ENCODE results near the gene RHBDL2.

Gene RHBDL2

GRCh38 chr1:38899560-38899959 is 42.1 kb downstream of the RHBDL2 start:
- in situ Hi-C loops (cut with MboI; ENCODE audit: low sequenced_read_pairs, unreplicated experiment): no loop called here
- TF ChIP-seq, protein P1, sequence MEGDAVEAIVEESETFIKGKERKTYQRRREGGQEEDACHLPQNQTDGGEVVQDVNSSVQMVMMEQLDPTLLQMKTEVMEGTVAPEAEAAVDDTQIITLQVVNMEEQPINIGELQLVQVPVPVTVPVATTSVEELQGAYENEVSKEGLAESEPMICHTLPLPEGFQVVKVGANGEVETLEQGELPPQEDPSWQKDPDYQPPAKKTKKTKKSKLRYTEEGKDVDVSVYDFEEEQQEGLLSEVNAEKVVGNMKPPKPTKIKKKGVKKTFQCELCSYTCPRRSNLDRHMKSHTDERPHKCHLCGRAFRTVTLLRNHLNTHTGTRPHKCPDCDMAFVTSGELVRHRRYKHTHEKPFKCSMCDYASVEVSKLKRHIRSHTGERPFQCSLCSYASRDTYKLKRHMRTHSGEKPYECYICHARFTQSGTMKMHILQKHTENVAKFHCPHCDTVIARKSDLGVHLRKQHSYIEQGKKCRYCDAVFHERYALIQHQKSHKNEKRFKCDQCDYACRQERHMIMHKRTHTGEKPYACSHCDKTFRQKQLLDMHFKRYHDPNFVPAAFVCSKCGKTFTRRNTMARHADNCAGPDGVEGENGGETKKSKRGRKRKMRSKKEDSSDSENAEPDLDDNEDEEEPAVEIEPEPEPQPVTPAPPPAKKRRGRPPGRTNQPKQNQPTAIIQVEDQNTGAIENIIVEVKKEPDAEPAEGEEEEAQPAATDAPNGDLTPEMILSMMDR (IDR thresholded peaks at IDR 0.05; ENCODE audit: borderline replicate concordance, control extremely low read depth, extremely low read depth, insufficient read depth, missing control alignments): no peak
- no peak for DNase-seq (ENCODE audit: low spot score)

GRCh38 chr1:38898653-38899230 is 42.9 kb downstream of the RHBDL2 start:
- TF ChIP-seq, protein P1 (IDR thresholded peaks at IDR 0.05; ENCODE audit: borderline replicate concordance, control extremely low read depth, extremely low read depth, insufficient read depth, missing control alignments): no peak
- no peak for DNase-seq (ENCODE audit: low spot score)
- in situ Hi-C loops (cut with MboI; ENCODE audit: low sequenced_read_pairs, unreplicated experiment): no loop called here

DNA sequence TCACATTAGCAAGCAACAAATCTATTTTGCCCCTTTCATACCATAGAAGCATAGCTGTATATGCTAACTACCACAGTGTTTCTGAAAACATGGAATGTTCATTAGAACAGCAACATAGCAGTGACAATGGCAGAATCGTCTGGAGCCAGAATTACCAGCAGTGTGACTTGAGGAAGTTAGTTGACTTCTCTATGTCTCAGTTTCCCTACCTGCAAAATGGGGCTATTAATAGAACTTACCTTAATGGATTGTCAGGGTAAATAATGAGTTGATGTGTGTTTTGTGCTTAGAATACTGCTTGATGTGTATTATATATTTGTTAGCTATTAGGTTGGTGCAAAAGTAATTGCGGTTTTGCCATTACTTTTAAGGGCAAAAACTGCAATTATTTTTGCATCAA is 45.5 kb downstream of the RHBDL2 start:
- in situ Hi-C loops (cut with MboI; ENCODE audit: low sequenced_read_pairs, unreplicated experiment): no loop called here
- no peak for DNase-seq (ENCODE audit: low spot score)
- TF ChIP-seq, protein P1 (IDR thresholded peaks at IDR 0.05; ENCODE audit: borderline replicate concordance, control extremely low read depth, extremely low read depth, insufficient read depth, missing control alignments): no peak

DNA sequence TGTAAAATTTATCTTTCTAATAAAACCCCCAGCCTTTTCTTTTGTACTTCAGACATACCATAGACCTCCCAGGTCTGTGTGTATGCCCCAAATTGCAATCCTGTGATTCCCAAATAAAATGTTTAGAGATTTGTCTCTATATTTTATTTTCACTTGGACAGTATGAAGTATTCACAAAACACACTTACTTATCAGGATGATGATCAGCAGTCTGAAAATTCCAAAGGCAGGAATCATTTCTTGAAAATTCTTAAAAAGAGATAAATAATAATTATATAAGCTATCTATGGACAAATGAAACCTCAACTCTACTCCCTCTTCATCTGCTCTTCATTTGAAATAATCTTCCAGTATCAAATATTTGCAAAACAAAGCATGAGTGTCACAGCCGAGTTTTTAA is 48.7 kb downstream of the RHBDL2 start:
- TF ChIP-seq, protein P1 (IDR thresholded peaks at IDR 0.05; ENCODE audit: borderline replicate concordance, control extremely low read depth, extremely low read depth, insufficient read depth, missing control alignments): no peak
- in situ Hi-C loops (cut with MboI; ENCODE audit: low sequenced_read_pairs, unreplicated experiment): no loop called here
- no peak for DNase-seq (ENCODE audit: low spot score)

- TF ChIP-seq, protein P1 (IDR thresholded peaks at IDR 0.05; ENCODE audit: borderline replicate concordance, control extremely low read depth, extremely low read depth, insufficient read depth, missing control alignments): no peak
- DNase-seq (ENCODE audit: low spot score): no peak
- in situ Hi-C loops (cut with MboI; ENCODE audit: low sequenced_read_pairs, unreplicated experiment): no loop called here
Observed at GRCh38 chr1:38891753-38892152, 49.9 kb downstream of the RHBDL2 start.

DNA sequence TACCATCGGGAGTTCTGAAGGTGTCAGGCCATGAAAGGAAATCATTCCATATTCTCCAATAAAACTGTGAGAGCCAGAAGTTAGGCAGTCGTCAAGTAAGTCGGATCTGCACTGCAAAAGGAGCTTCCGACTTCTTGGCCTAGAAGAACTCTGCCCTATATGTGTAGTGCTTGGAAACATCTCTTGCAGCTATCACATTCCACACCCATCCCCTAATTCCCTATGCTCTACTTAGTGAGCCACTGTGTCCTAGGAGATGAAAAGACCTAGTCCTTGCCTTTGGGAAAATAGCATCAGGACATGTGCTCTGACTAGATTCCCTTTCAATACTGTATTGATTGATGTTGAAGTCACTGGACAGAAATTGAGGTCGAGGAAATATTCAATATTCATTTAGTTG is 52.0 kb downstream of the RHBDL2 start:
- TF ChIP-seq, protein P1 (IDR thresholded peaks at IDR 0.05; ENCODE audit: borderline replicate concordance, control extremely low read depth, extremely low read depth, insufficient read depth, missing control alignments): no peak
- in situ Hi-C loops (cut with MboI; ENCODE audit: low sequenced_read_pairs, unreplicated experiment): no loop called here
- DNase-seq (ENCODE audit: low spot score): no peak

Data from GM13976 (cell line).